Measurements from ENCODE around the gene CAPS.

The CAPS gene

DNA sequence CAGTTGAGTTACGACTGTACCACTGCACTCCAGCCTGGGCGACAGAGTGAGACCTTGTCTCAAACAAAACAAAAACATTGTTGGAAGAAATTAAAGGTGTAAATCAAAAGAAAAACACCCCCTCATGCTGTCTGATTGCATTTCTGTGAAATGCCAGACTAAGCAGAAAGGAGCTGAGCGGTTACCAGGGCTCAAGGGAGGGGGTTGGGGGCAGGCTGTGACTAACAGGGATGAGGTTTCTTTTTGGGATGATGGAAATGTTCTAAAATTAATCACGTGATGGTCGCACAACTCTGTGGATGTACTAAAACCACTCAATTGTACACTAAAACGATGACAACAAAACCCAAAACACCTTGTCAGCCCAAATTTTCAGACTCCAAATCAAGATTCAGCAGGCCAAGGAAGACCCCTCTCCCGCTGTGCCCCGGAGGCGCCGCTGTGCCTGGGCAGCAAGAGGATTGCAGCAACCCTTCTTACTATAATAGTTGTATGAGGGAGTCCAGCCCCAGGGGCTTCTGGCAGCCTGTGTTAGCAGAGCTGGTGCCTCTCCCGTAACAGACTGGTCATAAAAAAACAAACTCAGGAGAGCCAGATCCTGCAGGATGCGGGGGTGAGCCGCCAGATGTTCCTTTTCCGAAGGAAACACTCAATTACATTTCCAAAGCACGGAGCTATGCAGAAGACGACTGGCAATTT, 20.9 kb downstream of the CAPS start:
- DNase-seq (ENCODE audit: low spot score): no peak

DNA sequence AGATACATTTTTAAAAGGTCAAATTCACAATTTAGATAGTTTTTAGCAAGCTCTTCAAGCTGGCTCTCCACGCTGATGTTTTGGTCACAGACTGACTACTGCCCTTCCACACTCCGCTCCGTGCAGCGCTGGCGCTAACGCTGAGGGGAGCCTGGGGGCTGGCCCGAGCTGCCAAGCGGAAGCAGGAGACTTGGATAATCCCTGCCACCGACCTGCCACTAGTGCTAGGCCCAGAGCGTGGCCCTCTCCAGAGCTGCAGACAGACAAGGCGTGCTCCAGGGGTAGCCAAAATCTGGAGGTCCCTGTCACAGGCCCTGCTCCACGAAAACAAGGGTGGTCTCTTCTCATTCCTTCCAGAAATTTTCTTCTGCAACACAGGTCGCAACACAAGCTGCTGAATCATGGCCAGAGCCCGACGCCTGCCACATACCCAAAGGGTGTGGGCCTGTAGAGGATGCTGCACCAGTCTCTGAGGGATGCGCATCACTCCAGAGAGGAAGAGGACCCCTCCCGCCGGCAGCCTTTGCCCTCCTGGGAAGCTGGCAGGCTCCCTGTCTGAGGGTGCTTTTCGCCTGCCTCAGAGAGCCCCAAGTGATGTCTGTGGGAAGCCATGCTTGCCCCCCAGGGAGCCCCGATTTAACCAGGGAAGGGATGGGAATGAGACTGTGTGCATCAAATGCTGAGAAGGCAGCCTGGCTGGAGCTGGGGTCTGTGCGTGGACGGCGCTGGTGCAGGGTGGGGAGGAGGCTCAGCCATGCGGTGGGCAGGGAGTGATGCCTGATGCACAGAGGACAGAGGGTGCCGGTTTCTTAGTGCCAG, 21.6 kb downstream of the CAPS start:
- no peak for DNase-seq (ENCODE audit: low spot score)

GRCh38 chr19:5936292-5936592, 22.2 kb downstream of the CAPS start:
- no peak for DNase-seq (ENCODE audit: low spot score)

DNA sequence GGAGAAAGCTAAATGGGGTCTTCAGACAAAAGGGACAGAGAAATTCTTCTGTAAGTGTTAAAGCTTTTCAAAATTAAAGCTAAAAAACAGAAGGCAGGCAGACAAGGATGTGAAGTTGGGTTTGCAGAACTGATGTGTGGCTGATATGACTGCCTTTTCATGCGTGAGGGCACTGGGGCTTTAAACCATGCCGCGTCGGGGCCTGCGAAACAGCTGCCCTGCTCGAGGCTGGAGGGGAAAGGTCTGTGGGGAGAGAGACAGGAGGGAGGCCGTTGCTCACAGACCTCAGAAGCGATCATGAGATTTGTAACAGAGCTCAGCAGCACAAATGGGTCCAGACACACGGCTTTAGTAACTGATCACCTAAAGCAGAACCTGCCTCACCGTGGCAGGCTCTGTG, 23.5 kb downstream of the CAPS start:
- no peak for DNase-seq (ENCODE audit: low spot score)

- DNase-seq (ENCODE audit: low spot score): no peak
Observed at GRCh38 chr19:5940260-5941208, 26.5 kb downstream of the CAPS start.

DNA sequence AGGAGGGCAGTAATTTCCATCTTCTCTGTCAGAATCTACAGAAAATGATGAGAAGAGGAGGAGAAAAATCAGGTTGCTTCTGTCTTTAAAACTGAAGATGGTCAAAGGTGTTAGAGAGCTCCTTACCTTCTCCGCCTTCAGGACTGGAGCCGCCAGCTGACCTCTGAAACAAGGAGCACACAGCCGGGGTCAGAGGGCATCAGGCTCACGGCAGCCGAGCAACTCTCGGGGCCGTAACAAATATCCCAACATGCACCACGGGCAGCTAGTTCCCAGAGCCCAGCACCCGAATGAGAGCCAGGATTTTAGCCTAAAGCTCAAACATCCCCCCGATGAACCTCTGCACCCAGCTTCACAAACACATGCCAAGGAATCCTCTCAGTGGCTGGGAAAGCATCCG, 27.6 kb downstream of the CAPS start:
- no peak for DNase-seq (ENCODE audit: low spot score)

- no peak for DNase-seq (ENCODE audit: low spot score)
Observed at GRCh38 chr19:5943045-5943444, 29.0 kb downstream of the CAPS start.

GRCh38 chr19:5943623-5944022, 29.6 kb downstream of the CAPS start:
- DNase-seq (ENCODE audit: low spot score): no peak

GRCh38 chr19:5947435-5947834, 33.4 kb downstream of the CAPS start:
- no peak for DNase-seq (ENCODE audit: low spot score)

- DNase-seq (ENCODE audit: low spot score): peak; percentile 24
Observed at GRCh38 chr19:5948752-5949564, 34.9 kb downstream of the CAPS start.

GRCh38 chr19:5949792-5950305, 35.8 kb downstream of the CAPS start:
- DNase-seq (ENCODE audit: low spot score): peak; percentile 41

- DNase-seq (ENCODE audit: low spot score): no peak
Observed at GRCh38 chr19:5950741-5951140, 36.7 kb downstream of the CAPS start.

DNA sequence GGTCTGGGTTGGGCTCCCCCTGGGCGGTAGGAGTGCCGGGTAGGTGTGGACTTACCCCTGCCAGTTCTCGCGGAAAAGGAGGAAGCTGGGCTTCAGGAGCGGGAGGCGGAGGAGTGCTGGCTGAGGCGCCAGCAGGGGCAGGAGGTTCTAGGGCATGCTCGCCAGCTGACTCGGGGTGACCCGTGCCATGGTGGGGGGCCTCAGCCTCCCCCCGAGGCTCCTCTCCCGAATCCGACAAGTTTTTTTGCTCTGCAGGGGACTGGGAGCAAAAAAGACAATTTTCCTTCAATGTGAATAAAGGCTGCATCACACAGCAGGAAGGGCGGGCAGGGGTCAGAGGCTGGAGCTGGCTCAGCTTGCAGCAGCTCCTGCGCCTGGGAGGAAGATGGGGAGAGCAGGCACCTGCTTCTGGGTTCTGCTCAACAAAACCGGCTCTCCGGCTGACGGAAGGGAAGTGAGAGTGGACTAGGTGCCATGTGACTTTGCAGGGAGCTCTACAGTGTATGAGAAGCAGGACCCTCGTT, 37.3 kb downstream of the CAPS start:
- DNase-seq (ENCODE audit: low spot score): no peak

- no peak for DNase-seq (ENCODE audit: low spot score)
Observed at GRCh38 chr19:5952193-5953029, 38.4 kb downstream of the CAPS start.

GRCh38 chr19:5953030-5953589, 39.1 kb downstream of the CAPS start:
- DNase-seq (ENCODE audit: low spot score): no peak

GRCh38 chr19:5953680-5954213, 39.7 kb downstream of the CAPS start:
- DNase-seq (ENCODE audit: low spot score): peak; percentile 37

- DNase-seq (ENCODE audit: low spot score): no peak
Observed at GRCh38 chr19:5954293-5954692, 40.2 kb downstream of the CAPS start.

DNA sequence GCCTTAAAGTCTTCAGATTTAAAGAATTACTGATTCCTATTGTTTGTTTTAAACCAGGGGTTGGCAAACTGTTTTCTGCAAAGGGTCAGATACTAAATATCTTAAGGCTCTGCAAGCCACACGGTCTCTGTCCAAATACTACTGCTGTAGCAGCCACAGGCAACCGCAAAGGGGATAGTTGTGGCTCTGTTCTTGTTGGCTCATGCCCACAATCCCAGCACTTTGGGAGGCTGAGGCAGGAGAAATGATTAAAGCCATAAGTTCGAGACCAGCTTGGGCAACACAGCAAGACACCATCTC, 41.5 kb downstream of the CAPS start:
- DNase-seq (ENCODE audit: low spot score): no peak

- DNase-seq (ENCODE audit: low spot score): no peak
Observed at GRCh38 chr19:5956323-5956722, 42.3 kb downstream of the CAPS start.

DNA sequence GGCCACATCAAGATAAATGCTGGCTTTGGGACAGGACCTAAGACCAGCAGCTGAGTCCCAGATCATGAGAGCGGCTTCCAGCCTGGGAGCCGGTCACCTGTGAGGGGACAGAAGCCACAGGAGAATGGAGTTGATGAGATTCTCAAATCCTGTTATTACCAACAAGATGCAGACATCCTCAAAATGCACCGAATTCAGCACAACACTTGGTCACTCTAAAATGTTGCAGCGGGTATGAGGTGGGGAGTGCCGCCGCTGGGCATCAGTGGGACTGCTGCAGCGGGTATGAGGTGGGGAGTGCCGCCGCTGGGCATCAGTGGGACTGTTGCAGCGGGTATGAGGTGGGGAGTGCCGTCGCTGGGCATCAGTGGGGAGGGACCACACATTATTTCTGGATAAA, 42.7 kb downstream of the CAPS start:
- DNase-seq (ENCODE audit: low spot score): no peak

All from CD4-positive, alpha-beta T cell treated with Interleukin-15 for 4 hours (primary cell).